ENCODE measurements around the gene SDCBP2.

The SDCBP2 gene

DNA sequence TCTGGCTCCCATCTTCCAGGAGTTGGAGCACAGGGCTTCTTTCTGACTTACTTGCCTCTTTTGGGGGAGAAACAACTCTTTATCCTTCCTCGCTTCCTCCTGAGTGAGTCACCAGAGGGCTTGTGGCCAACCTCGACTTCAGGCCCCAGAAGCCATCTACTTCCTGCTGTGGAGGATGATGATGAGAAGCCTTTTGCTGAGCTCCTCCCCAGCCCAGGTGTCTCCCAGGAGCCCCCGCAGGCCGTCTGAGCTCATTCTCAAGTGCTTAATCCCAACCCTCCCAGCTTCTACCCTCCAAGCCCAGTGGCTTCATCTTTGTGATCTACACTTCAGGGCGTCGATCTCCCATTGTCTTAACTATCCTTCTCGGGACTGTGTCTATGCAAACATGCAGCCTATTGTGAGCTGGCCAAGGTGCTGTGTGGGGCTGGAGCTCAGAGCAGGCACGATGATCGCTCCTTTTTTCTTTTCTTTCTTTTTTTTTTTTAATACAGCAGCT lies 27.9 kb downstream of the SDCBP2 start:
- H3K36me3 ChIP-seq = peaks cover 0 to 71% (median 23%) of the 10 kb centered on the region in 3 donors
- H3K9me3 ChIP-seq = no peaks in the 10 kb centered on the region
- peak in 1 of 2 donors; percentile 35 for DNase-seq
- H3K27ac ChIP-seq = no peak overlapping the region
- H3K27me3 ChIP-seq = no peaks in the 10 kb centered on the region
- no peak overlapping the region for H3K4me3 ChIP-seq
- intact Hi-C loops (cut with DNase I; ENCODE audit: low total_unique reads) = no loop called here
- TF ChIP-seq, protein P1, sequence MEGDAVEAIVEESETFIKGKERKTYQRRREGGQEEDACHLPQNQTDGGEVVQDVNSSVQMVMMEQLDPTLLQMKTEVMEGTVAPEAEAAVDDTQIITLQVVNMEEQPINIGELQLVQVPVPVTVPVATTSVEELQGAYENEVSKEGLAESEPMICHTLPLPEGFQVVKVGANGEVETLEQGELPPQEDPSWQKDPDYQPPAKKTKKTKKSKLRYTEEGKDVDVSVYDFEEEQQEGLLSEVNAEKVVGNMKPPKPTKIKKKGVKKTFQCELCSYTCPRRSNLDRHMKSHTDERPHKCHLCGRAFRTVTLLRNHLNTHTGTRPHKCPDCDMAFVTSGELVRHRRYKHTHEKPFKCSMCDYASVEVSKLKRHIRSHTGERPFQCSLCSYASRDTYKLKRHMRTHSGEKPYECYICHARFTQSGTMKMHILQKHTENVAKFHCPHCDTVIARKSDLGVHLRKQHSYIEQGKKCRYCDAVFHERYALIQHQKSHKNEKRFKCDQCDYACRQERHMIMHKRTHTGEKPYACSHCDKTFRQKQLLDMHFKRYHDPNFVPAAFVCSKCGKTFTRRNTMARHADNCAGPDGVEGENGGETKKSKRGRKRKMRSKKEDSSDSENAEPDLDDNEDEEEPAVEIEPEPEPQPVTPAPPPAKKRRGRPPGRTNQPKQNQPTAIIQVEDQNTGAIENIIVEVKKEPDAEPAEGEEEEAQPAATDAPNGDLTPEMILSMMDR (IDR thresholded peaks at IDR 0.05) = no peak
- H3K4me1 ChIP-seq = no peaks in the 10 kb centered on the region

DNA sequence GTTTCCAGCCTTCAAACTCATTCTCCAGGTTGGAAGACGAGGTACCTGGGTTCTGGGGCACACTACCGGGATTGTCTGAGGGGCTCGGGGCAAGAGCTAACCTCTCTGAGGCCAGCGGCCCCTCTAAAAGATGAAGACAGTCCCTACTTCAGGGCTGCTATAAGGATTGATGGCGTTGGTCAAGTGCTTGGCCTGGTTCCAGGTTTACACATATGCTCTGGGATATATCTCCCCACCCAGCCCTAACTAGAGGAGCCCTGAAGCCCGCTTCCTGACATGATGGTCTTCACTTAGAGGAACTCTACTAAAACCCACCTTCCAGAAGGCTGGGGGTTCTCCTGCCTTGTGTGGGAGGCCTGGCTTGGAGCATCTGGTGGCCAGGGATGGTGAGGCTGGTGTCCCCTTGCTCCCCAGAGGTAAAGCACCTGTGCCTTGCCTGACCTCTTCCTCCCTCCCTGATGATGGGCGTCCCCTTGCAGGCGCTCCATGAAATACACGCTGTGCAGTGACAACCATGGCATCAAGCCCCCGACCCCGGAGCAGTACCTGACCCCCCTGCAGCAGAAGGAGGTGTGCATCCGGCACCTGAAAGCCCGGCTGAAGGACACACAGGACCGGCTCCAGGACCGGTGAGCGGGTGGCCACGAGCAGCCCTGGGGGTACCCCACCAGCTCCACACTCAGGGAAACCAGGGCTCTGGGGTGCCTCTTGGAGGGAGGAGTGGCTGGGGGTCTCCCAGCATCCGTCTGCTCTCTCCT lies 28.7 kb downstream of the SDCBP2 start:
- Histone ChIP-seq H3K36me3 (peaks cover 0 to 66% (median 15%) of the 10 kb centered on the region in 3 donors), H3K4me1 (no peaks in the 10 kb centered on the region), H3K9me3 (no peaks in the 10 kb centered on the region), H3K27ac (no peak overlapping the region), H3K27me3 (no peaks in the 10 kb centered on the region), H3K4me3 (no peak overlapping the region)
- intact Hi-C loops (cut with DNase I; ENCODE audit: low total_unique reads) = no loop called here
- peak in 1 of 2 donors; percentile 57 for DNase-seq
- TF ChIP-seq, protein P1 (IDR thresholded peaks at IDR 0.05) = no peak

DNA sequence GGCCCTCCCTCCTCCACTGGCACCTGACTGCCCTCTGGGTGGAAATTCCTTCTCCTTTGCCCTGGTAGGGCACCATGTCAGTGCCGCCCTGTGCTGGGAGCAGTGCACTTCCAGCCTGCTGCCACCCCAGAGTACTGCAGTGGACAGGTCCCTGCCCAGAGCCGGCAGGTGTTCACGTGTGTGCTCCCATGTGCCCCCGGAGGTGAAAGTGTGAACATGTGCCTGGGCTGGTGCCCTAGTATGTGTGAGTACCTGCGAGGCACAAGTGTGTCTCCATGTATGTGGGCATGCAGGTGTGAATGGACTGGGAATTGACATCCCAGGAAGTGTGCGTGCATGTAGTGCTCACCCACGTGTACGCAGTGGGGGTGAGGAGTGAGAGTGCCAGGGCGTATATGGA lies 29.4 kb downstream of the SDCBP2 start:
- TF ChIP-seq, protein P1 (IDR thresholded peaks at IDR 0.05) = no peak
- intact Hi-C loops (cut with DNase I; ENCODE audit: low total_unique reads) = no loop called here
- H3K9me3 ChIP-seq = no peaks in the 10 kb centered on the region

DNA sequence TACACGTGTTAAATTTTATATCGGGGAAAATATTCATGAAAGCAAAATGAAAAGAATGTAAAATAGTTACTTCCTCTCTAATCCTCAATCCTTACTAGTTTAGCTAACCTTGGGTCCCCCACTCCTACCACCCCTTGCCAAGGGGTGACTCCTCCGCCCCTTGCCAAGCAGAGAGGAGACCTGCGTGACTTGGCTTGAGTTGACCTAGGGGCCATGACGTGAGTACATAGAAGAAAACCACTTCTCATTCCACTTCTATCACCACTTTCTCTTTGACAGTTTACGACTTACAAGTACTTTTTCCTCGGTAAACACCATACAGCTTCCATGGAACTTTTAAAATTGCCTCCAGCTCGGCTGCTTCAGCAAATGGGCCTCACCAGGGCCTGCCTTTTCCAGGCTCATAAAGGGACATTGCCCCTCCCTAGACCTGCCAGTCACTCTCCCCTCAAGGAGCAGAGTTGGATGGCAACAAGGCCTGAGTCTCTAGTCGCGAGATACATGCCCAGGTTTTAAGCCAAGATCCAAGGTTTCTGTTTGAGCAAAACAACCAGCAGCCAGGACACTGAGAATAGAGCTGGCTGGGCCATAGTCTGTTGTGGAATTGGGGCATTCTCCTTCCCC lies 29.9 kb downstream of the SDCBP2 start:
- H3K4me3 ChIP-seq = no peak overlapping the region
- H3K27ac ChIP-seq = no peak overlapping the region
- H3K4me1 ChIP-seq = no peaks in the 10 kb centered on the region
- H3K27me3 ChIP-seq = no peaks in the 10 kb centered on the region
- DNase-seq = peak in 1 of 2 donors; percentile 56
- intact Hi-C loops (cut with DNase I; ENCODE audit: low total_unique reads) = no loop called here
- no peaks in the 10 kb centered on the region for H3K9me3 ChIP-seq
- H3K36me3 ChIP-seq = peaks cover 0 to 55% (median 8%) of the 10 kb centered on the region in 3 donors
- TF ChIP-seq, protein P1 (IDR thresholded peaks at IDR 0.05) = no peak

More for the DNA sequence above, 29.4 kb downstream of the SDCBP2 start:
- H3K4me1 ChIP-seq = no peaks in the 10 kb centered on the region
- H3K36me3 ChIP-seq = peaks cover 0 to 59% (median 8%) of the 10 kb centered on the region in 3 donors
- no peaks in the 10 kb centered on the region for H3K27me3 ChIP-seq
- no peak overlapping the region for H3K4me3 ChIP-seq
- no peak overlapping the region for H3K27ac ChIP-seq
- peak in 1 of 2 donors; percentile 45 for DNase-seq

DNA sequence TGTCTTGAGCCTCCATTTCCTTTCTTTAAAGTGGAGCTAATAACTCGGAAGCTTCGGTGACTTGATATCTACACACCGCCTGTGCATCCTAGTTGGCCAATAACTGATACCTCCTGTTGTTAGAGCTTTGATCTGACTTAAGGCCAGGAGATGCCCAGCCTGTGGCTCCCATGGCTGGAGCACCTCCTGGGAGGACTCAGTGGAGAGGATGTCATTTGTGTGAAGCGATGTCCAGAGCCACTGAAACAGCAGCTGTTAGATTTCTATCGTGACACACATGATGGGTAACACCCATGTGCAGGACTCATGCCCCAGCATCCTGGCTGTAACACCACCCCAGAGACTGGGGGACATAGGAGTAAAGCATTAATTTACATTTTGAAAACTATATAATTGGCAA lies 30.8 kb downstream of the SDCBP2 start:
- no peaks in the 10 kb centered on the region for H3K27me3 ChIP-seq
- no peaks in the 10 kb centered on the region for H3K4me1 ChIP-seq
- no peak overlapping the region for H3K27ac ChIP-seq
- intact Hi-C loops (cut with DNase I; ENCODE audit: low total_unique reads) = no loop called here
- H3K9me3 ChIP-seq = no peaks in the 10 kb centered on the region
- DNase-seq = peak in 1 of 2 donors; percentile 12
- no peak overlapping the region for H3K4me3 ChIP-seq
- TF ChIP-seq, protein P1 (IDR thresholded peaks at IDR 0.05) = no peak
- peaks cover 0 to 47% (median 8%) of the 10 kb centered on the region in 3 donors for H3K36me3 ChIP-seq

Measured in tibial artery (tissue), 4 donors.